Bone marrow (tissue), 2 donors: ENCODE data around the gene FSTL5.

Experiments used
- DNase-seq, 2 donors: peaks; one replicate each; lab custom pipeline; 2025; lab: John Stamatoyannopoulos, UW

The FSTL5 gene

GRCh38 chr4:162102713-162103112 lies 61.1 kb downstream of the FSTL5 start:
- no peak for DNase-seq

- DNase-seq, result no peak
Measured at GRCh38 chr4:162101337-162101736, 62.5 kb downstream of the FSTL5 start.

DNA sequence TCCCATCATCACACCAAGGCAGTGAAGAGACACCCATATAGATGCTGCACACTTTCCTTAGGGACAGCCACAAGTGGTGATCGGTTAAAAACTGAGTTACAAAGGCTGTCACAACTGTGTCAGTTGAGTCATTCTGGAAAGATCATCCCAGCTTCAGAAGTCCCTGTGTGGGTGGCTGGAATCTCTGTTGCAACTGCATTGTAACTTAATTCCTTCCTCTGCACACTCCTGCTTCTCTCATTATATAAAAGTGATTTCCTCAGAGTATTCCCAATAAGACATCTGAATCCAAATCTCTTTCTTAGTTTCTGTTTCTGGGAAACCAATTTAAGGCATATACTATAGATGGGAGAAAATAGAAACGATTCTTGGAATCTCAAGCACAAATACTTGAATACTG lies 88.1 kb downstream of the FSTL5 start:
- no peak for DNase-seq

DNA sequence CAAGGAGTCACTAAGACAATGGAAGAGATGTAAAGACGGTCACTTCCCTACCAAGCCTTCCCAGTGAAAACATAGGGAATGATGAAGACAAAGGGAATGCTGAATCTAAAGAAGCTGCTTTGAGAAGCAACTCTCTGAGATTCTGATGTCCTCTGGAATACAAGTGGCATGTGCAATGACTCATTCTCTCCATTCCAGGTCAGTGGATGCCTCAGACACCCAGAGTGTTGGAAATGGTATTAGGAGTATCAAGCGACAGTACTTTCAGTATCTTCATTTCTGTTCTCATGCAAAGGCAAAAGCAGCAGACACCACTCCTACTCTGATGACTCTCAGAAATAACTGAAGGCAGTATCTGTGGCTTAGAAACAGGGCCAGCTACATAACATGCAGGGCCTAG lies 102.6 kb downstream of the FSTL5 start:
- no peak for DNase-seq

DNA sequence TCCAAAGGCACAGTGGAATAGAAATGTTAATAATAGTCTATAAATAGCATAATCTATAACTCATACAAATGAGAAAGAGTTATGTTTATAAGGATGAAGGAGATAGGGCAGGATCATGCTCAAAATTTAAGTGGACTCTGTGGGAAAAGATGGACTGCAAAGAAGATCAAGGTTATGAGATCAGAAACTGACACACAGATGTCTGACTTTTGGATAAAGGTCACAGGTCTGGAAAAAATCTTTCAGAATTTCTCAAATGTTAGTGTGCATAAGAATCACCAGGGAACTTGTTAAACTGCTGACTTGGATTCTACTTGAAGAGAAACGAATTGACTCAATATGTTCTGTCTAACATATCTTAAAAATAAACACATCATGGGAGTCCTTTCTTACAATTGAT lies 104.1 kb downstream of the FSTL5 start:
- DNase-seq, result no peak

GRCh38 chr4:162056990-162057389 lies 106.8 kb downstream of the FSTL5 start:
- no peak for DNase-seq

DNA sequence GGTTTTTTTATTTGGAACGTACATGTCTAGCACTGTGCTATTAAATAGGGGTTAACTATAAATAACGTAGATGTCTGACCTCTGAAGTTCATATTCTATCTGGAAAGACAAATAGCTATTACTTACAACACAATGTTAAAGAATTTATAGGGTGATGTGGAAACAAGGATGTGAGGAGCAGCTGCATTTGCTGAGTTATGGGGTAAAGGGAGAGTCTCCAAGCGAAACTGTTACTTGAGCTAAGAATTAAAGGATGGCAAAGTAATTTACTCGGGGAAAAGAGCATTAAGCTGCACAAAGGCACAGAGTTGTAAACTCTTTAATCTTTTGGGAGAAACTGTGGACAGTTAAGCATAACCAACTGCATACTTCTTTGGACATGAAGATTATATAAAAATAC lies 117.7 kb downstream of the FSTL5 start:
- DNase-seq, result no peak

DNA sequence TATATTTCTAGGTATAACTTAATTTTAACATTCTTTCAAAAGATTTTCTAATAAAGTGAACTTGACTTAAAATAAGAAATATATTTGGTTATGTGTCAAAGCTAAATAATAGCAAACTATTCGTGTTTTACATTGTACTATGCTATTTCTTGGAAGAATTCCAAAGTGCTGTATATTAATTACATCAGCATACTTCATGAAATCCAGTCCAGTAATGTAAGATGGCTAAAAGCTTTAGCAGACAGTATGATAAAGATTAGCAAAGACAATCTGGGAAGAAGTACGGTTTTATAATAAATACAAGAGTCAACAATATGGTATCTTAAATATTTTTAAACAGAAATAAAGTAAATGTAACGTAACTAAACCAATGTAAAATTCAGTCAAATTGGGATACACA lies 125.7 kb downstream of the FSTL5 start:
- no peak for DNase-seq

DNA sequence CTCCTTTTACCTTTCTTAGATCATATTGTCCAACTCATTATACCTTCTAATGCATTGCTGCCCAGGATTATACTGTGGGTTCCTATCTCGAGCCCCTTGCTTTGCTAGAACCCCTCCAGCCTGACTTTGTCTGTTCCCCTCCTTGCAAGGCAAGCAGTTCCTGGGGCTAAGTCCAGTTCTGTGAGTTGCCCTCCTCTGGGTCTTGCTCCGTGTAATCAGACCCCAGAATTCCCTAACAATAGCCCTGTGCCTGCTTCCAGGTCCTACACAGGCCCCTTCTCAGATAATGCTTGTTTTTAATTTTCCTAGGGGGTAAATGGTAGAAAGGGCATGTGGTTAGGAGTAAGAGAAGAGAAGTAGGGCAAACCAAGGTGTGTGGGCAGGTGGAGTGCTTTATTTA lies 145.9 kb downstream of the FSTL5 start:
- no peak for DNase-seq

DNA sequence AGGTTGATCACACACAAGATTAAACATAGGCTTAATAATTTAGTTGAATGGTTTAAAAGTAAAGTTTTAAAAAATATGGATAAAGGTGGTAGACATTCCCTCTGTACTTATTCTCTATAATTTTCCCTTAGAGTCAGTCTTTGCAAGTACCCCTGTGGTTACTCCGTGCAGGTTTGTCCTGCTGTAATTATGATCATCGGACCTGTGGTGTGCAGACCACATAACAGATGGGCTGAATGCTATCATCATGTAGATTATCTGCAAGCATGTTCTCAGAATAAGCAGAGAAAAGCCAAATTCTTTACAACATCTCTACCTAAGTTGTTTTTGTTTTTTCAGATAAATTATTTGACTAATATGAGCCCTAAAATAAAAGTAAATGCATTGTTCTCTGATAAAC lies 146.8 kb downstream of the FSTL5 start:
- no peak for DNase-seq

- no peak for DNase-seq
Measured at GRCh38 chr4:162016219-162016618, 147.6 kb downstream of the FSTL5 start.

DNA sequence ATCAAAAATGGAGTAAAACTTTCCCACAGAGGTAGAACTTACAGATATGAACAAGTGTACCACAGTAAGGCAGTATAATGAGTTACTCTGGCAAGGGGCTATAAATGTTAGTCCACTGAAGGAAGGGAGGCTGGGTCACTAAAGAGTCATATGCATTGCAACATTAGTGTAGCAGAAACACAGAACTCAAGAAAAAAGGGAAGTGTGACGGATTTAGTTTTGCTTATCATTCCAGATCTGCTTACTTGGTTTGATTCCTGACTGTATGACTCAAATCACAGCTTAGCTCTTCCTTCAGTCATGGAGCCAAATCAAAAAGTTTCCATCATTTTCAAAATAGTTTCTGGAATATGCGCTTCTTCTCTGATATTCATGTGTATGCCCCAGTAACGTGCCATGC lies 148.7 kb downstream of the FSTL5 start:
- no peak for DNase-seq

DNA sequence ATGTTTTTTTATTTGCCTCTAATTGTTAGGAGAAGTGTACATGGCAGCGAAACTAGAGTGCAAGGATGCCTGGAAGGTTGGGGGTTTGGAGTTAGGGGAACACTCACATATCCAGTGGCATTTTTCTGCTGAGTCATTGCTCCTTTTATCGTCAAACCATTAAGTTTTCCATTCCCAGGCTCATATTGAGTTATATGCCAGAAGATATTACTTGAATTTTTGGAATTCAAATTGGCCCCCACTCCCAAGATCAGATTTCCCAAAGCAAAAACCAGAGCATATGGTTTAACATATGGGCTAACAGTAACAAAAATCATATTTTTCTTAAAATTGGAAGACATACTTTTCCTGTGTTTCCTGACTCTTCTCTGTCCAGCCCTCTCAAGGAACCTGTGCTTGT lies 152.7 kb downstream of the FSTL5 start:
- no peak for DNase-seq

DNA sequence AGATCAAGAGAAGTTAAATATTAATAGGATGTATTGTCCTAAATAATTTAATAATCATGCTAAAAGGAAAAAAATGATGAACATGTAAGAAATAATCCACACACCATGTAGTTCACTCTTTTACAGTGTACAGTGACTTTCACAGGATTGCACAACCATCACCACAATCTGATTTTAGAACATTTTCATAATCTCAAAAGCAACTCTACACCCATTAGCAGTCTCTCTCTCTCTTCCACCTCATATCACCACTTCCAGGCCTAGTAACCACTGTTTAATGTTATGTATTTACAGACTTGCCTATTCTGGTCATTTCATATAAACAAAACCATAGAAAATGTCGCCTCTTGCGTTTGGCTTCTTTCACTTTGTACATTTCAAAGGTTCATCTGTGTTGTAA lies 153.4 kb downstream of the FSTL5 start:
- DNase-seq, result no peak

- DNase-seq, result no peak
Measured at GRCh38 chr4:161992317-161992716, 171.5 kb downstream of the FSTL5 start.

DNA sequence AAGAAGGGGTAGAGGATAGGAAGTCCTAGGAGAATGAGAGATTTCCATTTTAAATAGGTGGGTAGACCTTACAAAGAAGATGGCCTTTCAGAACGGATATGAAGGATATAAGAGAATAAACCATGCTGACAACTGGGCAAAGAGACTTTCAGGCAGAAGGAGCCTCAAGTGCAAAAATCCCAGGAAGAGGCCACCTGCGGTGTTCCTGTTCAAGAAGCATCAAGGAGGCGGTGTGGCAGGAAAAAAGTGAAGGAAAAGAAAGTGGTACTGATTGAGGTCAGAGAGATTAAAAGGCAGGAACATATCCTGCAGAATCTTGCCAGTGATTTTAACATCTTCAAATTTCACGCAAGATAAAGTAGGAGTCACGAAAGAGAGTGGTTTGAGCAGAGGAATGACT lies 172.0 kb downstream of the FSTL5 start:
- no peak for DNase-seq

DNA sequence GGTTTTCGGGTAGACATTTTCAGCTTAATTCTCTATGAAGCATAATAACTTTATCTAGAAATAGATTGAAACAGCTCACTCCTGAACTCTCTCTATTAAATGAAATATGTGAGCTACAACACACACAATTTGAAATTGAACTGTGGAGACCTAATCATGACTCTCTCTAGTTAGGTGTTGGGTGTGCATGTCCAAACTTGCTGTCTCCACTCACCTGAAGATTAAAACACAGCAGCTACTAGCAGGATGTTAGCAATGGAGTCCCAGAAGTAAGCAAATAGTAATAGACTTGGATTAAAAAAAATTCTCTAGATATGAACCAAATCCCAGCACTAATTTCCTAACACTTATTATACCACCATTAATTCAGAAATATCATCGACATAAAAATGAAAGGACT lies 173.1 kb downstream of the FSTL5 start:
- DNase-seq, result no peak

- DNase-seq, result no peak
Measured at GRCh38 chr4:161988946-161989345, 174.9 kb downstream of the FSTL5 start.

GRCh38 chr4:161987611-161988010 lies 176.2 kb downstream of the FSTL5 start:
- DNase-seq, result no peak

GRCh38 chr4:161952382-161952781 lies 211.4 kb downstream of the FSTL5 start:
- no peak for DNase-seq

DNA sequence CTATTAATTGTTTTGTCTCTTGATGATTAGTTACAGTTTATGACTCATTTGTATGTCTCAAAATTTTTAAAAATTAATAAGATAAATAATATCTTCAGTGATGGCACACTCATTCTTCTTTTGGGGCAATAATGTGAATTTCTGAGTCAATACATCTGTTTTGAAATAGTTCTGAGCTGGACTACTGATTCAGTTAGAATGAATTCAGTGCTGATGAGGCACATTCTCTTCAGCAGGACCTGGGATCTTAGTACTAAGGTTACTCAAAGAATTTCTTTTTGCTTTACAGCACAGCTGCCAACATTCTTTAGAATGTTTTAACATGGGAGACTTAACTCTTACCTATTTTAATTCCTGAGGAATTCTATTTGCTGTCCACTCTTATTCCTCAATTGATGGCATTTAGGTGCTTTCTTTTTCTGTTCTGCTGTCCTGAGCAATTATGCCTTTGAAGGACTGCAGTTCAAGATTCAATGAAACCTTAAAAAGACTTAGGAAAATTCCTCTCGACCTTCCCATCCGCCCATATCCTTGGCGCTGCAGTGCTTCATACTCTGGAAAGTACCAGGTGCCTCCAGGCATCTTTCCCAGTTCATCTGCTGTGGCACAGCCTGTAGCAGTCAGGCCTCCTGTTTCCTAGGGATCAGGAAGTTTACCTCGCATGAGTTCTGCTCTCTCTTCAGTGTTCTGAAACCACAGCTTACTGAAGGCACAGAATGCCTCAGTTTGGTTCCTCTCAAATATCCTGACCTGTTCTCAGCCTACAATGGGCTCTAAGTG lies 213.7 kb downstream of the FSTL5 start:
- DNase-seq, result no peak

DNA sequence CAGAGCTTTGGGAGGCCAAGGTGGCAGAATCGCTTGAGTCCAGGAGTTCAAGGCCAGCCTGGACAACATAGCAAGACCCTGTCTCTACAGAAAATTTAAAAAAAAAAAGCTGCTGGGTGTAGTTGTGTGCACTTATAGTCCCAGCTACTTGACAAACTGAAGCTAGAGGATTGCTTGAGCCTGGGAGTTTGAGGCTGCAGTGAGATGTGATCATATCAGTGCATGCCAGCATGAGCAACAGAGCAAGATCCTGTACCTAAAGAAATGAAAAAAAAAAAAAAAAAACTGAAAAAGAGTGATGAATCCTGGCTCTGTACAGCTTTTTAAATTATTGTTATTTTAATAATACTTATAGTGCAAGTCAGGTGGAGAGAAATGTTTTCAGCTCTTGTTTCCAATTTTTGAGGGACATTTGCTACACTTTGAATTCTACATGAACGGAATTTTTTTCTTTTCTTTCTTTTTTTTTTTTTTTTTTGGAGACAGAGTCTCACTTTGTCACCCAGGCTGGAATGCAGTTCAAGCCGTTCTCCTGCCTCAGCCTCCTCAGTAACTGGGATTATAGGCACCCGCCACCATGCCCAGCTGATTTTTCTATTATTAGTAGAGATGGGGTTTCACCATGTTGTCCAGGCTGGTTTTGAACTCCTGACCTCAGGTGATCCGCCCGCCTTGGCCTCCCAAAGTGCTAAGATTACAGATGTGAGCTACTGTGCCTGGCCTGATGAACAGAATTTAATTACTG lies 215.6 kb downstream of the FSTL5 start:
- DNase-seq, result no peak

GRCh38 chr4:161937596-161937995 lies 226.2 kb downstream of the FSTL5 start:
- no peak for DNase-seq
